ENCODE results near the gene COA6. TPM values are rescaled to one million over a fixed set of nuclear protein-coding genes. Genes with fewer than 3 reads are reported as not detected.

The COA6 gene
- total RNA-seq, 4 donors from 2014 or later = 11.7 to 48.7 (median 19.0) TPM

- TF ChIP-seq POLR2A (IDR thresholded peaks at IDR 0.05) = no peak
- no peak for TF ChIP-seq CTCF (IDR thresholded peaks at IDR 0.05)
- no peak for DNase-seq
- H3K36me3 ChIP-seq = peaks cover 0 to 22% (median 0%) of the 10 kb centered on the region in 3 donors
These were observed 14.8 kb downstream of the COA6 start for GRCh38 chr1:234388094-234388493.

GRCh38 chr1:234393190-234393589 is 19.9 kb downstream of the COA6 start:
- H3K4me3 ChIP-seq = no peak overlapping the region
- no peaks in the 10 kb centered on the region for H3K27me3 ChIP-seq
- H3K36me3 ChIP-seq = peaks cover 0 to 16% (median 0%) of the 10 kb centered on the region in 3 donors
- H3K27ac ChIP-seq = no peak overlapping the region
- DNase-seq = no peak
- TF ChIP-seq CTCF (IDR thresholded peaks at IDR 0.05) = no peak
- no peak for TF ChIP-seq POLR2A (IDR thresholded peaks at IDR 0.05)
- H3K4me1 ChIP-seq = no peaks in the 10 kb centered on the region
- no peaks in the 10 kb centered on the region for H3K9me3 ChIP-seq

More at GRCh38 chr1:234388094-234388493, 14.8 kb downstream of the COA6 start:
- Histone ChIP-seq H3K9me3 (no peaks in the 10 kb centered on the region), H3K4me3 (no peak overlapping the region), H3K27ac (no peak overlapping the region), H3K4me1 (no peaks in the 10 kb centered on the region), H3K27me3 (no peaks in the 10 kb centered on the region)

- TF ChIP-seq CTCF (IDR thresholded peaks at IDR 0.05) (no peak), POLR2A (IDR thresholded peaks at IDR 0.05) (no peak)
- peaks cover 0 to 3% (median 0%) of the 10 kb centered on the region in 4 donors for H3K4me1 ChIP-seq
- H3K36me3 ChIP-seq = peaks cover 0 to 16% (median 0%) of the 10 kb centered on the region in 3 donors
- H3K9me3 ChIP-seq = no peaks in the 10 kb centered on the region
- no peak overlapping the region for H3K4me3 ChIP-seq
- no peaks in the 10 kb centered on the region for H3K27me3 ChIP-seq
- no peak overlapping the region for H3K27ac ChIP-seq
- DNase-seq = no peak
These were observed 22.0 kb downstream of the COA6 start for GRCh38 chr1:234395297-234395696.

GRCh38 chr1:234396092-234396491 is 22.8 kb downstream of the COA6 start:
- Histone ChIP-seq H3K27ac (no peak overlapping the region), H3K9me3 (no peaks in the 10 kb centered on the region), H3K4me1 (peaks cover 0 to 11% (median 0%) of the 10 kb centered on the region in 4 donors), H3K36me3 (peaks cover 0 to 11% (median 0%) of the 10 kb centered on the region in 3 donors), H3K4me3 (no peak overlapping the region), H3K27me3 (no peaks in the 10 kb centered on the region)
- TF ChIP-seq CTCF (IDR thresholded peaks at IDR 0.05) (no peak), POLR2A (IDR thresholded peaks at IDR 0.05) (no peak)
- no peak for DNase-seq

- no peak for TF ChIP-seq POLR2A (IDR thresholded peaks at IDR 0.05)
- TF ChIP-seq CTCF (IDR thresholded peaks at IDR 0.05) = no peak
- Histone ChIP-seq H3K4me1 (peaks cover 0 to 13% (median 0%) of the 10 kb centered on the region in 4 donors), H3K9me3 (no peaks in the 10 kb centered on the region), H3K36me3 (peaks cover 0 to 10% (median 0%) of the 10 kb centered on the region in 3 donors), H3K4me3 (no peak overlapping the region), H3K27me3 (no peaks in the 10 kb centered on the region), H3K27ac (no peak overlapping the region)
- DNase-seq = no peak
These were observed 23.6 kb downstream of the COA6 start for GRCh38 chr1:234396871-234397270.

GRCh38 chr1:234397732-234398131 is 24.5 kb downstream of the COA6 start:
- H3K4me3 ChIP-seq = no peak overlapping the region
- H3K4me1 ChIP-seq = peaks cover 0 to 13% (median 0%) of the 10 kb centered on the region in 4 donors
- H3K27me3 ChIP-seq = no peaks in the 10 kb centered on the region
- TF ChIP-seq CTCF (IDR thresholded peaks at IDR 0.05) = no peak
- no peak for TF ChIP-seq POLR2A (IDR thresholded peaks at IDR 0.05)
- no peak overlapping the region for H3K27ac ChIP-seq
- DNase-seq = no peak
- H3K36me3 ChIP-seq = peaks cover 0 to 5% (median 0%) of the 10 kb centered on the region in 3 donors
- H3K9me3 ChIP-seq = no peaks in the 10 kb centered on the region

Measured in Peyer's patch (tissue), 4 donors.